ENCODE results near the gene GANAB. TPM values are rescaled to one million over a fixed set of nuclear protein-coding genes. Genes with fewer than 3 reads are reported as not detected.

GANAB gene
- total RNA-seq, 2 donors from 2014 or later, result 71.8 to 78.0 TPM

GRCh38 chr11:62645671-62645945 is 805 bp downstream of the GANAB start:
- no peak for DNase-seq (ENCODE audit: low spot score)
- Histone ChIP-seq H3K27ac (peak overlapping the region; percentile 85 to 86), H3K4me3 (peak overlapping the region; percentile 78 to 81), H3K36me3 (peaks cover 30% of the 10 kb centered on the region), H3K9me3 (no peaks in the 10 kb centered on the region), H3K27me3 (no peaks in the 10 kb centered on the region), H3K4me1 (peaks cover 0 to 27% of the 10 kb centered on the region in 2 donors)
- no peak for TF ChIP-seq CTCF (IDR thresholded peaks at IDR 0.05)

DNA sequence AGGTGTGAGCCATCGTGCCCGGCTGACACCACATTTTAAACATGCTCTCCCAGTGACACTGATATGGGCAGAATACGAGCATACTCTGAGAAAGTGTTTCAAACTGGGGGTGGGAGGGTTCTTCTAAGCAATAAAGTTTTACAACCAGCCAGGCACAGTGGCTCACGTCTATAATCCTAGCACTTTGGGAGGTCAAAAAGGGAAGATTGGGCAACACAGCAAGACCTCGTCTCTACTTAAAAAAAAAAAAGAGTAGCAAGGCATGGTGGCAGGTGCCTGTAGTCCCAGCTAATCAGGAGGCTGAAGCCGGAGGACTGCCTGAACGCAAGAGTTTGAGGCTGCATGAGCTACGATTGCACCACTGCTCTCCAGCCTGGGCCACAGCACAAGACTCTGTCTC is 2.2 kb downstream of the GANAB start:
- no peak for DNase-seq (ENCODE audit: low spot score)
- H3K36me3 ChIP-seq, result peaks cover 27% of the 10 kb centered on the region
- no peak for TF ChIP-seq CTCF (IDR thresholded peaks at IDR 0.05)
- no peaks in the 10 kb centered on the region for H3K27me3 ChIP-seq
- no peak overlapping the region for H3K4me3 ChIP-seq
- no peak overlapping the region for H3K27ac ChIP-seq
- no peaks in the 10 kb centered on the region for H3K9me3 ChIP-seq
- peaks cover 0 to 27% of the 10 kb centered on the region in 2 donors for H3K4me1 ChIP-seq

- Histone ChIP-seq H3K9me3 (no peaks in the 10 kb centered on the region), H3K36me3 (peaks cover 87% of the 10 kb centered on the region), H3K4me1 (no peaks in the 10 kb centered on the region), H3K27ac (no peak overlapping the region), H3K27me3 (no peaks in the 10 kb centered on the region), H3K4me3 (no peak overlapping the region)
- no peak for TF ChIP-seq CTCF (IDR thresholded peaks at IDR 0.05)
- DNase-seq (ENCODE audit: low spot score), result no peak
Measured at GRCh38 chr11:62632492-62632891, 13.9 kb downstream of the GANAB start.

- TF ChIP-seq CTCF (IDR thresholded peaks at IDR 0.05), result no peak
Measured at GRCh38 chr11:62627713-62628112, 18.7 kb downstream of the GANAB start.

GRCh38 chr11:62622476-62623089 is 23.8 kb downstream of the GANAB start:
- Histone ChIP-seq H3K4me3 (peak overlapping the region in 1 of 2 donors; percentile 90), H3K27ac (peak overlapping the region; percentile 83 to 84), H3K36me3 (peaks cover 25% of the 10 kb centered on the region), H3K27me3 (no peaks in the 10 kb centered on the region), H3K4me1 (peaks cover 0 to 21% of the 10 kb centered on the region in 2 donors), H3K9me3 (no peaks in the 10 kb centered on the region)
- DNase-seq (ENCODE audit: low spot score), result no peak
- TF ChIP-seq CTCF (IDR thresholded peaks at IDR 0.05), result no peak

More at GRCh38 chr11:62627713-62628112, 18.7 kb downstream of the GANAB start:
- H3K27me3 ChIP-seq, result no peaks in the 10 kb centered on the region
- H3K4me3 ChIP-seq, result no peak overlapping the region
- peaks cover 77% of the 10 kb centered on the region for H3K36me3 ChIP-seq
- no peaks in the 10 kb centered on the region for H3K9me3 ChIP-seq
- H3K4me1 ChIP-seq, result no peaks in the 10 kb centered on the region
- no peak for DNase-seq (ENCODE audit: low spot score)
- H3K27ac ChIP-seq, result no peak overlapping the region
